ENCODE measurements around the gene ZNF24. TPM values are rescaled to one million over a fixed set of nuclear protein-coding genes. Genes with fewer than 3 reads are reported as not detected.

Gene ZNF24
- total RNA-seq = 25.5 and 33.8 TPM in 2 replicates

GRCh38 chr18:35343936-35344735 is at the start of gene ZNF24:
ZNF24 (minus strand) TSS chr18:35344420; CDS start chr18:35340650, 3,770 bp downstream.

GRCh38 chr18:35376742-35377695 is 32.8 kb upstream of the ZNF24 start, which contains the start of gene ZNF396:
ZNF396 (minus strand) TSS chr18:35377337; CDS start chr18:35374292, 3,045 bp downstream.

GRCh38 chr18:35290094-35290735 is 54.0 kb downstream of the ZNF24 start, which contains the start of gene ZSCAN30:
ZSCAN30 (minus strand) TSS chr18:35290229; CDS start chr18:35264352, 25,877 bp downstream.

Other genes with a start within 250 kb of the ZNF24 start
- 16.5 and 23.2 TPM in 2 replicates for gene ZNF397, start 103.4 kb downstream of the ZNF24 start, total RNA-seq
- 15.2 and 17.7 TPM in 2 replicates for gene ZSCAN30, start 54.2 kb downstream of the ZNF24 start, total RNA-seq
- 2.0 TPM in 2 replicates for gene ZNF396, start 32.9 kb upstream of the ZNF24 start, total RNA-seq
- gene INO80C, start 153.5 kb upstream of the ZNF24 start, total RNA-seq = 3.5 and 5.9 TPM in 2 replicates
- 79.2 and 79.7 TPM in 2 replicates for gene GALNT1, start 237.3 kb upstream of the ZNF24 start, total RNA-seq